Measurements from ENCODE around the gene GAS1. TPM values are rescaled to one million over a fixed set of nuclear protein-coding genes. Genes with fewer than 3 reads are reported as not detected.

Gene GAS1
- 1.4 and 2.3 TPM in 2 replicates for total RNA-seq (2014; rRNA removed; shearing (Covaris generic))

GRCh38 chr9:86947146-86948073, at the start of gene GAS1:
GAS1 (minus strand) TSS chr9:86947506; CDS start chr9:86946779, 727 bp downstream.

All from A375 (cell line).